Upper lobe of left lung (tissue), 6 donors: ENCODE measurements around the gene TIMM8B. TPM values are rescaled to one million over a fixed set of nuclear protein-coding genes. Genes with fewer than 3 reads are reported as not detected.
A peak's percentile ranks its signal among the peaks of the same experiment; 100 is the strongest.

Experiments used
- ATAC-seq, 2 donors: fragments of 200-7000 bp; cut with Tn5 transposase; one replicate each; pipeline ENCODE4 v1.9.1; 2022; ENCODE audit warnings: mild to moderate bottlenecking in 2 of 2, moderate library complexity in 2 of 2; ENCODE audit not compliant: low FRiP score in 2 of 2
- DNase-seq, 2 donors: peaks; one replicate each; pipeline ENCODE4 v3.0.0-alpha.2; 2019 to 2020
- H3K27ac ChIP-seq, 4 donors: fragments of 200-600 bp; sonication (generic); one replicate each; pipeline ENCODE4 v1.5.1; 2016 to 2019
- H3K27me3 ChIP-seq, 4 donors: fragments of 200-600 bp; sonication (generic); one replicate each; pipeline ENCODE4 v1.5.1; 2017 to 2019
- H3K36me3 ChIP-seq, 4 donors: fragments of 200-600 bp; sonication (generic); one replicate each; pipeline ENCODE4 v1.5.1; 2016 to 2019
- H3K4me1 ChIP-seq, 4 donors: fragments of 200-600 bp; sonication (generic); one replicate each; pipeline ENCODE4 v1.5.1; 2018 to 2019
- H3K4me3 ChIP-seq, 4 donors: fragments of 200-600 bp; sonication (generic); one replicate each; pipeline ENCODE4 v1.5.1; 2017 to 2019; ENCODE audit warnings: mild to moderate bottlenecking in 2 of 4, moderate library complexity in 1 of 4
- H3K9me3 ChIP-seq, 4 donors: fragments of 200-600 bp; sonication (generic); one replicate each; pipeline ENCODE4 v1.5.1; 2018 to 2019
- CTCF ChIP-seq, 6 experiments: fragments of 450-650 bp in 4 of 6; fragments of 200-600 bp in 2 of 6; sonication (generic) in 2 of 6; IDR thresholded peaks; one replicate each; pipeline ENCODE4 v1.5.1; 2016 to 2019; ENCODE audit warnings: antibody characterized with exemption in 6 of 6
- EP300 ChIP-seq, 4 donors: sonication (generic); formaldehyde crosslinking; IDR thresholded peaks; one replicate each; pipeline ENCODE4 v1.5.1; 2017; ENCODE audit warnings: antibody characterized with exemption in 4 of 4, control low read depth in 2 of 4
- POLR2A ChIP-seq, 4 donors: fragments of 450-650 bp; IDR thresholded peaks; one replicate each; pipeline ENCODE4 v1.5.1; 2016 to 2017; ENCODE audit warnings: antibody characterized with exemption in 4 of 4, mild to moderate bottlenecking in 2 of 4
- POLR2AphosphoS5 ChIP-seq, 2 donors: sonication (generic); formaldehyde crosslinking; IDR thresholded peaks; one replicate each; pipeline ENCODE4 v1.5.1; 2017; ENCODE audit warnings: antibody characterized with exemption in 2 of 2
- WGBS, 2 donors: methylation state at CpG; one replicate each; pipeline ENCODE4 v1.1.5; 2017 to 2018; 5-methylcytosine and 5-hydroxymethylcytosine counted together
- total RNA-seq, 6 donors: library from RNA; depleted of rRNA in 4 of 6; stranded (reverse); fragments of >200 nt in 4 of 6; gene quantifications; one replicate each; pipeline versions ENCODE4 v1.1.0 to v1.2.1, GENCODE V29; 2016 to 2021
- donor health status: DM: no; HTN: no; CAD: no; lungs with moderate emphysema.
- donor health status: DM: no; HTN: yes; CAD: no; lungs with severe emphysema.

The TIMM8B gene
- total RNA-seq: 10 to 100 TPM; 10.8 to 50.7 (median 31.3) TPM

- TF ChIP-seq POLR2A (IDR thresholded peaks at IDR 0.05) (peak in 1 of 4 donors; percentile 76), CTCF (IDR thresholded peaks at IDR 0.05) (peak in 5 of 6 experiments; percentile 23 to 71 (median 48)), POLR2AphosphoS5 (IDR thresholded peaks at IDR 0.05) (peak; percentile 93 to 94), EP300 (IDR thresholded peaks at IDR 0.05) (no peak)
- peak; percentile 94 to 97 for DNase-seq
- H3K4me1 ChIP-seq: peaks cover 25 to 38% (median 33%) of the 10 kb centered on the region in 4 donors
- peaks cover 25 to 73% (median 46%) of the 10 kb centered on the region in 4 donors for H3K36me3 ChIP-seq
- no peaks in the 10 kb centered on the region for H3K27me3 ChIP-seq
- WGBS, 2 donors: 0% methylated on average over 26 to 45 of the region's 45 CpGs
- peak; percentile 96 to 98 for ATAC-seq
- H3K27ac ChIP-seq: peak within 1 kb of the TSS; percentile 77 to 84 (median 84)
- peak within 1 kb of the TSS; percentile 56 to 82 (median 73) for H3K4me3 ChIP-seq
- no peaks in the 10 kb centered on the region for H3K9me3 ChIP-seq
Measured at GRCh38 chr11:112086422-112087191, at the start of gene TIMM8B, which contains the start of gene SDHD. TIMM8B (minus strand) TSS chr11:112086756; CDS start chr11:112086723, 33 bp downstream. SDHD (plus strand) TSS chr11:112086873; CDS start chr11:112086908, 35 bp downstream.

- WGBS, 2 donors: 83 to 93% methylated on average over 4 of the region's 4 CpGs
- ATAC-seq (no peak), DNase-seq (no peak)
- Histone ChIP-seq H3K27ac (no peak overlapping the region), H3K9me3 (no peaks in the 10 kb centered on the region), H3K36me3 (no peaks in the 10 kb centered on the region), H3K4me1 (no peaks in the 10 kb centered on the region), H3K27me3 (no peaks in the 10 kb centered on the region), H3K4me3 (no peak overlapping the region)
- TF ChIP-seq CTCF (IDR thresholded peaks at IDR 0.05) (no peak), EP300 (IDR thresholded peaks at IDR 0.05) (no peak), POLR2AphosphoS5 (IDR thresholded peaks at IDR 0.05) (no peak), POLR2A (IDR thresholded peaks at IDR 0.05) (no peak)
Measured at GRCh38 chr11:112134473-112134872, 47.9 kb upstream of the TIMM8B start.

- Histone ChIP-seq H3K27me3 (no peaks in the 10 kb centered on the region), H3K9me3 (no peaks in the 10 kb centered on the region), H3K4me3 (no peak overlapping the region), H3K27ac (no peak overlapping the region), H3K4me1 (peaks cover 0 to 12% (median 2%) of the 10 kb centered on the region in 4 donors), H3K36me3 (no peaks in the 10 kb centered on the region)
- DNase-seq: no peak
- no peak for TF ChIP-seq EP300 (IDR thresholded peaks at IDR 0.05)
- no peak for TF ChIP-seq POLR2AphosphoS5 (IDR thresholded peaks at IDR 0.05)
- TF ChIP-seq POLR2A (IDR thresholded peaks at IDR 0.05): no peak
- TF ChIP-seq CTCF (IDR thresholded peaks at IDR 0.05): no peak
- 37 to 70% methylated on average over 2 of the region's 2 CpGs for WGBS, 2 donors
- no peak for ATAC-seq
Measured at GRCh38 chr11:112132737-112133136, 46.2 kb upstream of the TIMM8B start.

- no peak overlapping the region for H3K27ac ChIP-seq
- ATAC-seq: peak in 1 of 2 donors; percentile 85
- H3K4me3 ChIP-seq: no peak overlapping the region
- peak in 1 of 2 donors; percentile 48 for DNase-seq
- no peaks in the 10 kb centered on the region for H3K36me3 ChIP-seq
- 63 to 76% methylated on average over 5 of the region's 5 CpGs for WGBS, 2 donors
- no peak for TF ChIP-seq EP300 (IDR thresholded peaks at IDR 0.05)
- no peak for TF ChIP-seq CTCF (IDR thresholded peaks at IDR 0.05)
- H3K4me1 ChIP-seq: peaks cover 0 to 12% (median 2%) of the 10 kb centered on the region in 4 donors
- H3K27me3 ChIP-seq: no peaks in the 10 kb centered on the region
- H3K9me3 ChIP-seq: no peaks in the 10 kb centered on the region
Measured at GRCh38 chr11:112129656-112130055, 43.1 kb upstream of the TIMM8B start.
